Endothelial cell of umbilical vein (primary cell): ENCODE measurements around the gene RBBP4. TPM values are rescaled to one million over a fixed set of nuclear protein-coding genes. Genes with fewer than 3 reads are reported as not detected.

Experiments
- BruUV-seq: library from RNA; stranded (reverse); fragments of 400-500 nt; replicated peaks from 2 replicates; lab custom pipeline; 2021; lab: Mats Ljungman, UMichigan
- CTCF ChIA-PET: fragments of 300-600, 350-600 bp; sonication (Branson Sonifier 250); formaldehyde crosslinking; loops from one replicate; lab custom pipeline; 2021; ENCODE audit warnings: antibody characterized with exemption, inconsistent platforms; lab: Charles Lee
- POLR2A ChIA-PET: fragments of 300-600, 350-600 bp; sonication (Branson Sonifier 250); formaldehyde crosslinking; loops from one replicate; lab custom pipeline; 2021; ENCODE audit warnings: antibody characterized with exemption, inconsistent platforms; lab: Charles Lee
- DNase-seq: peaks from one replicate; pipeline ENCODE4 v3.0.0-alpha.2; 2011; ENCODE audit warnings: low read depth, low spot score
- FAIRE-seq: peaks from 2 replicates; lab custom pipeline; 2011; peaks lifted over from hg19 to GRCh38; lab: Jason Lieb, UNC
- H2AFZ ChIP-seq: 2 replicates; pipeline ENCODE4 v1.6.0; 2012; ENCODE audit warnings: low read depth, low read length, control low read depth, inconsistent platforms
- H3K27ac ChIP-seq: 2 replicates; pipeline ENCODE4 v1.5.1; 2011; ENCODE audit warnings: low read depth, mild to moderate bottlenecking, control low read depth, low read length, moderate library complexity; ENCODE audit not compliant: insufficient read depth
- H3K27me3 ChIP-seq, 2 experiments: 2 replicates each; pipeline versions ENCODE4 v1.6.0 to v1.6.1; 2011; ENCODE audit warnings: low read length in 2 of 2, mixed read lengths in 1 of 2; ENCODE audit not compliant: control insufficient read depth in 2 of 2, insufficient read depth in 2 of 2
- H3K36me3 ChIP-seq, 2 experiments: 2 replicates in 1 of 2; 3 replicates in 1 of 2; pipeline ENCODE4 v1.5.1; 2011; ENCODE audit warnings: low read length in 2 of 2, mild to moderate bottlenecking in 1 of 2, moderate library complexity in 1 of 2; ENCODE audit not compliant: control insufficient read depth in 2 of 2, insufficient read depth in 2 of 2; ENCODE audit errors: extremely low read depth in 1 of 2
- H3K4me1 ChIP-seq: 3 replicates; pipeline ENCODE4 v1.5.1; 2011; ENCODE audit warnings: mild to moderate bottlenecking, low read length; ENCODE audit not compliant: control insufficient read depth, insufficient read depth; ENCODE audit errors: extremely low read depth
- H3K4me2 ChIP-seq: 2 replicates; pipeline ENCODE4 v1.6.1; 2011; ENCODE audit warnings: low read length, control low read depth, mixed read lengths; ENCODE audit not compliant: insufficient read depth
- H3K4me3 ChIP-seq, 3 experiments: fragments of 200-600 bp in 1 of 3; sonication (generic), shearing (Covaris generic) in 1 of 3; replicated peaks in 1 of 3; 2 replicates each; pipeline ENCODE4 v1.5.1; 2011 to 2016; ENCODE audit warnings: control low read depth in 3 of 3, low read length in 3 of 3, mild to moderate bottlenecking in 2 of 3, inconsistent platforms in 1 of 3, low read depth in 1 of 3, moderate library complexity in 1 of 3; ENCODE audit not compliant: insufficient read depth in 1 of 3
- H3K79me2 ChIP-seq: 2 replicates; pipeline ENCODE4 v1.6.0; 2012; ENCODE audit warnings: low read length, inconsistent platforms; ENCODE audit not compliant: control insufficient read depth, insufficient read depth
- H3K9ac ChIP-seq: replicated peaks from 2 replicates; pipeline ENCODE3; 2011; ENCODE audit warnings: low read length, control low read depth; ENCODE audit not compliant: insufficient read depth; ENCODE audit errors: extremely low read depth
- H3K9me1 ChIP-seq: replicated peaks from 3 replicates; pipeline ENCODE4 v1.6.0; 2011; ENCODE audit warnings: mild to moderate bottlenecking, low read length; ENCODE audit not compliant: control insufficient read depth, insufficient read depth; ENCODE audit errors: extremely low read depth
- H3K9me3 ChIP-seq: replicated peaks from 2 replicates; pipeline ENCODE4 v1.5.1; 2012; ENCODE audit warnings: low read length, inconsistent platforms; ENCODE audit not compliant: control insufficient read depth, insufficient read depth
- H4K20me1 ChIP-seq: replicated peaks from 2 replicates; pipeline ENCODE3; 2011; ENCODE audit warnings: mild to moderate bottlenecking, low read length; ENCODE audit not compliant: control insufficient read depth, insufficient read depth; ENCODE audit errors: extremely low read depth
- CTCF ChIP-seq, 2 donors: IDR thresholded peaks; 1 replicate in 1 of 2; 2 replicates in 1 of 2; pipeline ENCODE4 v1.5.1; 2011; ENCODE audit warnings: low read length in 2 of 2, mild to moderate bottlenecking in 2 of 2, moderate library complexity in 2 of 2, control low read depth in 1 of 2, inconsistent platforms in 1 of 2, low read depth in 1 of 2; ENCODE audit not compliant: insufficient read depth in 1 of 2; ENCODE audit errors: extremely low read depth in 1 of 2
- EZH2 ChIP-seq: IDR thresholded peaks from 2 replicates; pipeline ENCODE4 v1.6.1; 2012; ENCODE audit warnings: borderline replicate concordance, low read depth, mild to moderate bottlenecking, moderate library complexity, low read length, inconsistent platforms; ENCODE audit not compliant: severe bottlenecking
- FOS ChIP-seq: IDR thresholded peaks from 2 replicates; pipeline ENCODE4 v1.6.1; 2011; ENCODE audit warnings: mild to moderate bottlenecking, low read length, moderate library complexity, borderline replicate concordance; ENCODE audit not compliant: insufficient read depth
- GATA2 ChIP-seq: IDR thresholded peaks from 2 replicates; pipeline ENCODE4 v1.7.0; 2011; ENCODE audit warnings: low read depth, mild to moderate bottlenecking, moderate library complexity, mixed read lengths, low read length; ENCODE audit not compliant: insufficient read length, insufficient read depth
- JUN ChIP-seq: IDR thresholded peaks from 2 replicates; pipeline ENCODE4 v1.6.1; 2011; ENCODE audit warnings: borderline replicate concordance, low read depth; ENCODE audit not compliant: insufficient read length, insufficient read depth
- MAX ChIP-seq: IDR thresholded peaks from 2 replicates; pipeline ENCODE4 v1.6.1; 2011; ENCODE audit not compliant: insufficient read depth, insufficient read length
- MYC ChIP-seq: IDR thresholded peaks from one replicate; pipeline ENCODE4 v1.6.1; 2011; ENCODE audit warnings: mild to moderate bottlenecking, low read depth, low read length
- POLR2A ChIP-seq: IDR thresholded peaks from 2 replicates; pipeline ENCODE4 v1.6.1; 2012; ENCODE audit warnings: low read depth, mild to moderate bottlenecking, control low read depth, low read length
- POLR2AphosphoS5 ChIP-seq: IDR thresholded peaks from 2 replicates; pipeline ENCODE4 v1.6.1; 2012; ENCODE audit warnings: low read depth, mild to moderate bottlenecking, control low read depth, low read length, moderate library complexity; ENCODE audit not compliant: insufficient read depth
- dilution Hi-C: fragments of 300-500 bp; cut with MboI; formaldehyde crosslinking; loops from one replicate; pipeline ENCODE4 v1.15.0; 2019; ENCODE audit warnings: low sequenced_read_pairs; ENCODE audit not compliant: extremely low pct_ligation_motif_present
- intact Hi-C: fragments of 100-400 bp; cut with micrococcal nuclease; formaldehyde crosslinking; loops from one replicate; pipeline ENCODE4 v1.10.0; 2022
- polyA plus RNA-seq, 4 experiments: library from polyadenylated mRNA; depleted of rRNA in 3 of 4; stranded (reverse) in 3 of 4; unstranded in 1 of 4; fragments of >200 nt; gene quantifications; 2 replicates each; pipeline versions ENCODE4 v1.2.1 to v1.2.3, GENCODE V29; 2011 to 2012; ENCODE audit warnings: missing spikeins in 1 of 4
- total RNA-seq: library from RNA; stranded (reverse); gene quantifications from 2 replicates; pipeline ENCODE4 v1.2.3, GENCODE V29; 2021

The RBBP4 gene
- total and polyA plus RNA-seq, 2 donors (not counting 3 experiments of a cell fraction or from before 2014, with no cell fraction given), result 84.9 to 241 TPM

GRCh38 chr1:32683397-32683796 is 32.4 kb downstream of the RBBP4 start:
- H2AFZ ChIP-seq, result no peak overlapping the region
- H3K9ac ChIP-seq, result no peak overlapping the region
- no peaks in the 10 kb centered on the region for H3K9me1 ChIP-seq
- CTCF ChIA-PET, result no interaction called here
- FAIRE-seq, result no peak
- H3K4me3 ChIP-seq, result no peak overlapping the region
- BruUV-seq, result no TSS peak
- dilution Hi-C loops, result no loop called here
- H3K27me3 ChIP-seq, result no peaks in the 10 kb centered on the region
- H3K4me1 ChIP-seq, result peaks cover 3% of the 10 kb centered on the region
- POLR2A ChIA-PET, result no interaction called here
- no peaks in the 10 kb centered on the region for H4K20me1 ChIP-seq
- no peak overlapping the region for H3K4me2 ChIP-seq
- TF ChIP-seq MYC, result no peak
- TF ChIP-seq MAX, result no peak
- no peak for TF ChIP-seq POLR2AphosphoS5
- TF ChIP-seq FOS, result no peak
- TF ChIP-seq POLR2A, result no peak
- TF ChIP-seq CTCF (IDR thresholded peaks at IDR 0.05; ENCODE audit: extremely low read depth in 1 of 2, insufficient read depth in 1 of 2, low read depth in 1 of 2, low read length in 2 of 2), result no peak
- no peak for TF ChIP-seq JUN
- TF ChIP-seq GATA2, result no peak
- TF ChIP-seq EZH2, result no peak
- peaks cover 13 to 23% of the 10 kb centered on the region in 2 experiments for H3K36me3 ChIP-seq
- H3K27ac ChIP-seq, result no peak overlapping the region
- no peak for DNase-seq
- no peaks in the 10 kb centered on the region for H3K9me3 ChIP-seq
- intact Hi-C loops, result no loop called here
- no peaks in the 10 kb centered on the region for H3K79me2 ChIP-seq
